ENCODE results near the gene ELAPOR1. TPM values are rescaled to one million over a fixed set of nuclear protein-coding genes. Genes with fewer than 3 reads are reported as not detected.

Gene ELAPOR1
- total RNA-seq, 1 experiment from 2014 or later: 0.10 TPM

DNA sequence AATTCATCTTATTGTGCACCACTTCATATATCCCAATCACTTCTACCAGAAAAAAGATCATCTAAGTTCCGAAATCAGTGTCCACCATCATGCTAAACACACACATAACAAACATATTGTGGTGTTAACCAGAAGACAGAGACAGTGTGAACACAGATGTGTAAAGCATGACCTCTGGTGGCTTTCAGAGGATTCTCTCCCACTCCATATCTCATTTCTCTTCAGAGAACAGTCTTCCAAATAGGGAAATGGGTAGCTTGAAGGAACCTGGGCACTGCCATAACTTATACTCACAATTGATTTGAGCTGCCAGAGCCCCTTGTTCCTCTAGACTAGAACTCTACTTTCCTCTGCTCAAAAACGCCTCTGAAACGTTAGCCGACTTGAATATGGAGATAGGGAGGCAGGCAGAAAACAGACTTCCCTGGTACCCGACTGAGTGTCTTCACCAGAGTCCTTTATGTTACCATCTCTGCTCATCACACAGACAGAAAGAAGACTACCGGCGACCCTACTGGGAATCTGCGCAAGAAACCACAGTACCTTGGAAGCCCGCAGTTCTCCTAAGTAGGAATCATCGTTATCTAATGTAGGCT, 1.8 kb upstream of the ELAPOR1 start:
- Histone ChIP-seq H3K4me3 (ENCODE audit: insufficient read depth, low read depth, low read length) (no peak overlapping the region), H3K27me3 (ENCODE audit: control insufficient read depth, insufficient read depth, low read length) (peaks cover 58% of the 10 kb centered on the region), H3K36me3 (replicated peaks; ENCODE audit: control insufficient read depth, insufficient read depth, low read length) (no peaks in the 10 kb centered on the region)
- DNase-seq: no peak

- Histone ChIP-seq H3K27me3 (ENCODE audit: control insufficient read depth, insufficient read depth, low read length) (peaks cover 58% of the 10 kb centered on the region), H3K36me3 (replicated peaks; ENCODE audit: control insufficient read depth, insufficient read depth, low read length) (no peaks in the 10 kb centered on the region), H3K4me3 (ENCODE audit: insufficient read depth, low read depth, low read length) (peak overlapping the region; percentile 35)
- peak; percentile 93 for DNase-seq
Observed at GRCh38 chr1:109112652-109113285, 1.1 kb upstream of the ELAPOR1 start.

DNA sequence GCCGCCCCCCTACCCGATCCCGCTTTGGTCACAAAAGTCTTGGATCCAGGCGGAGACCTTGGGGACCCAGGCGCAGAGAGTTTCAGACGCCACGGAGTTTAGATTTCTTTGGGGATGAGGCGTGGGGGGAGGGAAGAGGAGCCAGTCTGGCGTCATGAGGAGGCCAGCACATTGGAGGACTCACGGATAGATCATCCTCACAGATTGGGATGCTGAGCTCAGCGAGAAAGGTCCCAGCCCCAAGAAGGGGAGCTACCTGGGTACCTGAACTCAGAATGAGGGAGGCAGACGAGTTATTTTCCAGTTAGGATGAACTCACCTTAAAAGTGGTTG, 393 bp downstream of the ELAPOR1 start:
- H3K4me3 ChIP-seq (ENCODE audit: insufficient read depth, low read depth, low read length): peak overlapping the region; percentile 35

DNA sequence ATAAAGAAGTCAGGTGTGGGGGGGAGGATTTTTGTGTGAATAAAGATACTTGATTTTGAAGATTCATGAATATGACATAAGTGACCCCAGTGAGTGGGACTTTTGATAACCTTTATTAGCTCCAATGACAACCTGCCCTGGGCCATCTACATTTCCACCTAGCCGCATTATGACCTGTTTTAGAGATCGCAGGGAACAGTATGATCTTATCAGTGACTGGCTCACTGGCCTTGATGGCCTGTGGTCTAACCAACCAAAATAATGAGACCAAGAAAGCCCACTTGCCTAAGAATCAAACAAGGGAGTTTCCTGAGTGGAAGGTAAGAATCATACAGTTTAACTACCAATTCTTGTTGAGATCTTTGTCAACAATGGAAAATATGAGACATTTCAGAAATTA, 1.8 kb downstream of the ELAPOR1 start:
- no peak overlapping the region for H3K4me3 ChIP-seq (ENCODE audit: insufficient read depth, low read depth, low read length)
- H3K36me3 ChIP-seq (replicated peaks; ENCODE audit: control insufficient read depth, insufficient read depth, low read length): no peaks in the 10 kb centered on the region
- H3K27me3 ChIP-seq (ENCODE audit: control insufficient read depth, insufficient read depth, low read length): peaks cover 54% of the 10 kb centered on the region
- no peak for DNase-seq

More for the DNA sequence above, 393 bp downstream of the ELAPOR1 start:
- Histone ChIP-seq H3K36me3 (replicated peaks; ENCODE audit: control insufficient read depth, insufficient read depth, low read length) (no peaks in the 10 kb centered on the region), H3K27me3 (ENCODE audit: control insufficient read depth, insufficient read depth, low read length) (peaks cover 59% of the 10 kb centered on the region)
- DNase-seq: peak; percentile 58

DNA sequence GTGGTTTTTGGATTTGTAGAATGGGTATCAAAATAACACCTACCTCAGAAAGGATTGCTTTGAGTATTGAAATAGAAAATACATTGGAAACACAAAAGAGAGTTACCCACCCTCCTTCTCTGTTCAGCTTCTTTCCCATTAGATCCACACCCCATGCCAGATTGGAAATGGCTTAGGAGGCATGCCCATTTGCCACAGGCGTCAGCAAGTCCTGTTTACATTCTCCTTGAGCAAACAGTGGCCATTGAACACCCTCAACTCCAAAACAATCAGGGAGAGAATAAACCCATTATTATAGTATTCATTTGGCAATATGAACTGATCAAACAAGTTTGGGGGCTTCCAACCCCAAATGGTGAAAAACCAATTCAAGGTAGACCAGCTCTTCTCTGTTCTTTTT, 2.4 kb downstream of the ELAPOR1 start:
- no peak for DNase-seq
- Histone ChIP-seq H3K4me3 (ENCODE audit: insufficient read depth, low read depth, low read length) (no peak overlapping the region), H3K36me3 (replicated peaks; ENCODE audit: control insufficient read depth, insufficient read depth, low read length) (no peaks in the 10 kb centered on the region), H3K27me3 (ENCODE audit: control insufficient read depth, insufficient read depth, low read length) (peaks cover 48% of the 10 kb centered on the region)

GRCh38 chr1:109118089-109118488, 4.2 kb downstream of the ELAPOR1 start:
- no peak for DNase-seq
- H3K4me3 ChIP-seq (ENCODE audit: insufficient read depth, low read depth, low read length): no peak overlapping the region
- H3K36me3 ChIP-seq (replicated peaks; ENCODE audit: control insufficient read depth, insufficient read depth, low read length): no peaks in the 10 kb centered on the region
- peaks cover 32% of the 10 kb centered on the region for H3K27me3 ChIP-seq (ENCODE audit: control insufficient read depth, insufficient read depth, low read length)

- DNase-seq: no peak
- Histone ChIP-seq H3K36me3 (replicated peaks; ENCODE audit: control insufficient read depth, insufficient read depth, low read length) (no peaks in the 10 kb centered on the region), H3K27me3 (ENCODE audit: control insufficient read depth, insufficient read depth, low read length) (peaks cover 11% of the 10 kb centered on the region; the same call in 1 of the 2 replicates), H3K4me3 (ENCODE audit: insufficient read depth, low read depth, low read length) (no peak overlapping the region)
Observed at GRCh38 chr1:109120356-109120755, 6.4 kb downstream of the ELAPOR1 start.

DNA sequence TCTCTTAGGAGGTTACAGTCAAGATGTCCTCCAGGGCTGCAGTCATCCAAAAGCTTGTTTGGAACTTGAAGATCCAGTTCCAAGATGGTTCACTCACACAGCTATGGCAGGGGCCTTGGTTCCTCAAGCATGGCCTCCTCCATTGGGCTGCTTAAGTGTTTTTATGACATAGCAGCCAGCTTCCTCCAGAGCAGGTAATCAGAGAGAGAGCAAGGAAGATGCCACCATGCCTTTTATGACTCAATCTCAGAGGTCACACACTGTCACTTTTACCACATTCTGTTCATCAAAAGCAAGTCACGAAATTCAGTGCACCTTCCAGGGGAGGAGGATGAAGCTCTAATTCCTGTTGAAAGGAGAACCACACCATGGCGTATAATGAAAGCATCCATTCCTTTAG, 17.1 kb downstream of the ELAPOR1 start:
- H3K4me3 ChIP-seq (ENCODE audit: insufficient read depth, low read depth, low read length): no peak overlapping the region
- no peak for DNase-seq
- no peaks in the 10 kb centered on the region for H3K27me3 ChIP-seq (ENCODE audit: control insufficient read depth, insufficient read depth, low read length)
- H3K36me3 ChIP-seq (replicated peaks; ENCODE audit: control insufficient read depth, insufficient read depth, low read length): no peaks in the 10 kb centered on the region

GRCh38 chr1:109131800-109132199, 17.9 kb downstream of the ELAPOR1 start:
- Histone ChIP-seq H3K27me3 (ENCODE audit: control insufficient read depth, insufficient read depth, low read length) (no peaks in the 10 kb centered on the region), H3K36me3 (replicated peaks; ENCODE audit: control insufficient read depth, insufficient read depth, low read length) (no peaks in the 10 kb centered on the region), H3K4me3 (ENCODE audit: insufficient read depth, low read depth, low read length) (no peak overlapping the region)
- no peak for DNase-seq

- no peak overlapping the region for H3K4me3 ChIP-seq (ENCODE audit: insufficient read depth, low read depth, low read length)
- H3K27me3 ChIP-seq (ENCODE audit: control insufficient read depth, insufficient read depth, low read length): no peaks in the 10 kb centered on the region
- no peak for DNase-seq
- no peaks in the 10 kb centered on the region for H3K36me3 ChIP-seq (replicated peaks; ENCODE audit: control insufficient read depth, insufficient read depth, low read length)
Observed at GRCh38 chr1:109133002-109133706, 19.2 kb downstream of the ELAPOR1 start.

DNA sequence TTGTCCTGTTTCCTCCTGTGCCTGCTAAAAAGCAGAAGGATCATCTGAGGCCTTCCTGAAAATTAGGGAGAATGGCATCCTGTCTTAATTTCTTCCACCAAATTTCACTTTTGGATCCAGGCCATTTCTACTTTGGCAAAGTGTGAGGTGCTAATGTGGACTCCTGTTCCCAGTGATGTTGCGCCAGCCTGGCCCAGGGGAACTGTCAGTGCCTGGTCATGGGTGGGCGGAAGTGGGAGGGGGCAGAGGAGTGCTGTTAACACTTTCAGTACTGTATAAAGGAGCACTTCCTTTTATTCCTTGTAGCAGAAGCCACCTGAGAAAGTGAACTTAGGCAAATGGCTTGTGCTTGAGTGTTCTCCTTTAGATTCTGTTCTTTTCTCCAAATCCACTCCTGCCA, 19.9 kb downstream of the ELAPOR1 start:
- no peaks in the 10 kb centered on the region for H3K36me3 ChIP-seq (replicated peaks; ENCODE audit: control insufficient read depth, insufficient read depth, low read length)
- H3K4me3 ChIP-seq (ENCODE audit: insufficient read depth, low read depth, low read length): no peak overlapping the region
- no peak for DNase-seq
- H3K27me3 ChIP-seq (ENCODE audit: control insufficient read depth, insufficient read depth, low read length): no peaks in the 10 kb centered on the region

DNA sequence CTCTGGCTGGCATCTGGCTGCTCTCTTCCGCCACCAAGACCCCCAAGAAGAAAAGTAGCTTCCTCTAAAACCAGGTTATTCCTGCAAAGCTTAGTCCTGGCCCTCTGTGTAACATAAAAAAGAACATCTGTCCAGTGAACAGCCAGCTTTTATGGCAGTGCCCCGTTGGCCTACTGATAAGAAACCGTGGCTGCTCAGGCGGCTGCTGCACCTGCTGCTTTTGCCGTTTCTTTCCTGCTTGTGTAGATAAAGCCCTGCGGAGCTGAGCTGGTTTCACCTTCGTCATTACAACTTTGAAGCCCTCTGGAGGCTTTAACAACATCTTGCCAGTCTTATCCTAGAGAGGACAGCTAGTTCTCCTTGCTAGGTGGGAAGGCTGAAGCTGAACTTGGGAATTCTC, 20.5 kb downstream of the ELAPOR1 start:
- no peaks in the 10 kb centered on the region for H3K27me3 ChIP-seq (ENCODE audit: control insufficient read depth, insufficient read depth, low read length)
- H3K4me3 ChIP-seq (ENCODE audit: insufficient read depth, low read depth, low read length): no peak overlapping the region
- no peaks in the 10 kb centered on the region for H3K36me3 ChIP-seq (replicated peaks; ENCODE audit: control insufficient read depth, insufficient read depth, low read length)
- DNase-seq: no peak

- no peak for DNase-seq
Observed at GRCh38 chr1:109135940-109136339, 22.0 kb downstream of the ELAPOR1 start.

GRCh38 chr1:109136766-109137165, 22.9 kb downstream of the ELAPOR1 start:
- DNase-seq: no peak
- Histone ChIP-seq H3K36me3 (replicated peaks; ENCODE audit: control insufficient read depth, insufficient read depth, low read length) (no peaks in the 10 kb centered on the region), H3K27me3 (ENCODE audit: control insufficient read depth, insufficient read depth, low read length) (no peaks in the 10 kb centered on the region), H3K4me3 (ENCODE audit: insufficient read depth, low read depth, low read length) (no peak overlapping the region)

More at GRCh38 chr1:109135940-109136339, 22.0 kb downstream of the ELAPOR1 start:
- no peaks in the 10 kb centered on the region for H3K36me3 ChIP-seq (replicated peaks; ENCODE audit: control insufficient read depth, insufficient read depth, low read length)
- no peaks in the 10 kb centered on the region for H3K27me3 ChIP-seq (ENCODE audit: control insufficient read depth, insufficient read depth, low read length)
- H3K4me3 ChIP-seq (ENCODE audit: insufficient read depth, low read depth, low read length): no peak overlapping the region

GRCh38 chr1:109137958-109138357, 24.0 kb downstream of the ELAPOR1 start:
- Histone ChIP-seq H3K36me3 (replicated peaks; ENCODE audit: control insufficient read depth, insufficient read depth, low read length) (no peaks in the 10 kb centered on the region), H3K4me3 (ENCODE audit: insufficient read depth, low read depth, low read length) (no peak overlapping the region), H3K27me3 (ENCODE audit: control insufficient read depth, insufficient read depth, low read length) (no peaks in the 10 kb centered on the region)
- DNase-seq: no peak
